ENCODE measurements around the gene ABHD8. TPM values are rescaled to one million over a fixed set of nuclear protein-coding genes. Genes with fewer than 3 reads are reported as not detected.

The ABHD8 gene
- total and polyA plus RNA-seq, 2 of the 13 experiments (the other 11 are each of a cell fraction or from before 2014, with no cell fraction given), result 6.3 to 7.2 TPM

DNA sequence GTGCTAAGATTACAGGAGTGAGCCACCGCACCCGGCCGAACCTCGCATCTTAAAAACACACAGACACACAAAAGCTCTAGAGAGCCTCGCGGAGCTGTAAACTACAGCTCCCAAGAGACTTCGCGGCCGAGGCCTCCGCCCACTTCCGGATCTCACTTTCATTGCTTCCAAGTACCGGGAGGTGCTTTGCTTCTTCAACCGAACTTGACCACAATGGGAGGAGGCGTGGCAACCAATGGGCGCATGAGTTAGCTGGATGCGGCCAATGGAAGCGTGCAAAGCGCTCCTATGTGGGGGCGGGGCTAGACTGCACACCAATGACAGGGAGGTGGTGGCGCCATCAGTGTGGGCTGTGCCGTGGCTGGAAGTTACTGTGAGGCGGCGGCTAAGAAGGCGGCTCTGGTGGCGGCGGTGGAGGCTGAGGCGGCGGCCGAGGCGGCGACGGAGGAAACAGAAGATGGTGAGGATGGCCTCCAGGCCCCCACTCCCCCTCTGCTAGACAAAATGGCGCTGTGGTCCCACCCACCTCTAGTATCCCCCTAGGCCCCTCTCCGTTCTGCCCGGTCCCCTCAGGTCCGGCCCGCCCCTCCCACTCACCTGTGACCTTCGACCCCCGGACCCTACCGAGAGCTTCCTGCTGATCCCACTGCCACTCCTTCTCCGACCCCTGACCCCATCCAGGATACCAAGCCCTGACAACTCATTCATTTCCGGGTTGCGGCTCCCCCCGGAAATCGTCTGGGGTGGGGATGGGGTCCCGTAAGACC is 6.2 kb upstream of the ABHD8 start, which contains the start of gene DDA1 (continued):
- TF ChIP-seq HNRNPK (IDR thresholded peaks at IDR 0.05; ENCODE audit: low read depth, low read length, poor library complexity, severe bottlenecking), result no peak
- TF ChIP-seq CREB1 (IDR thresholded peaks at IDR 0.05), result peak; percentile 84
- peak; percentile 85 for TF ChIP-seq CREB1 (CRISPR knock-in tag; IDR thresholded peaks at IDR 0.05)
- TF ChIP-seq ZFP90 (CRISPR knock-in tag; IDR thresholded peaks at IDR 0.05; ENCODE audit: borderline replicate concordance), result peak; percentile 82
- TF ChIP-seq ZUFSP (CRISPR knock-in tag; IDR thresholded peaks at IDR 0.05; ENCODE audit: borderline replicate concordance), result no peak
- TF ChIP-seq RBFOX2 (IDR thresholded peaks at IDR 0.05; ENCODE audit: low read depth, low read length), result peak; percentile 89
- no peak for TF ChIP-seq BRD4 (CRISPR knock-in tag; IDR thresholded peaks at IDR 0.05)
- no peak for TF ChIP-seq BATF2 (CRISPR knock-in tag; IDR thresholded peaks at IDR 0.05)
- no peak for TF ChIP-seq ZNF577 (CRISPR knock-in tag; IDR thresholded peaks at IDR 0.05; ENCODE audit: borderline replicate concordance, low read depth)
- TF ChIP-seq ZSCAN21 (CRISPR knock-in tag; IDR thresholded peaks at IDR 0.05; ENCODE audit: borderline replicate concordance), result peak; percentile 76; the same call in 1 of the 2 replicates
- peak; percentile 65 for TF ChIP-seq XRCC5 (optimal IDR thresholded peaks at IDR 0.05; ENCODE audit: low read length)
- TF ChIP-seq ZNF570 (CRISPR knock-in tag; IDR thresholded peaks at IDR 0.05; ENCODE audit: borderline replicate concordance), result 0 out of 2 replicates have a peak, but pooled peaks have one; percentile 79
- TF ChIP-seq POLR2A (IDR thresholded peaks at IDR 0.05; ENCODE audit: insufficient read depth in 1 of 2, low read depth in 2 of 2, low read length in 2 of 2), result peak; percentile 31 to 70; a peak in 2 of 4 replicates
- peak; percentile 73 for TF ChIP-seq KDM5B (CRISPR knock-in tag; IDR thresholded peaks at IDR 0.05; ENCODE audit: borderline replicate concordance)
- TF ChIP-seq ZNF563 (CRISPR knock-in tag; IDR thresholded peaks at IDR 0.05), result peak; percentile 92
- TF ChIP-seq, protein P1, sequence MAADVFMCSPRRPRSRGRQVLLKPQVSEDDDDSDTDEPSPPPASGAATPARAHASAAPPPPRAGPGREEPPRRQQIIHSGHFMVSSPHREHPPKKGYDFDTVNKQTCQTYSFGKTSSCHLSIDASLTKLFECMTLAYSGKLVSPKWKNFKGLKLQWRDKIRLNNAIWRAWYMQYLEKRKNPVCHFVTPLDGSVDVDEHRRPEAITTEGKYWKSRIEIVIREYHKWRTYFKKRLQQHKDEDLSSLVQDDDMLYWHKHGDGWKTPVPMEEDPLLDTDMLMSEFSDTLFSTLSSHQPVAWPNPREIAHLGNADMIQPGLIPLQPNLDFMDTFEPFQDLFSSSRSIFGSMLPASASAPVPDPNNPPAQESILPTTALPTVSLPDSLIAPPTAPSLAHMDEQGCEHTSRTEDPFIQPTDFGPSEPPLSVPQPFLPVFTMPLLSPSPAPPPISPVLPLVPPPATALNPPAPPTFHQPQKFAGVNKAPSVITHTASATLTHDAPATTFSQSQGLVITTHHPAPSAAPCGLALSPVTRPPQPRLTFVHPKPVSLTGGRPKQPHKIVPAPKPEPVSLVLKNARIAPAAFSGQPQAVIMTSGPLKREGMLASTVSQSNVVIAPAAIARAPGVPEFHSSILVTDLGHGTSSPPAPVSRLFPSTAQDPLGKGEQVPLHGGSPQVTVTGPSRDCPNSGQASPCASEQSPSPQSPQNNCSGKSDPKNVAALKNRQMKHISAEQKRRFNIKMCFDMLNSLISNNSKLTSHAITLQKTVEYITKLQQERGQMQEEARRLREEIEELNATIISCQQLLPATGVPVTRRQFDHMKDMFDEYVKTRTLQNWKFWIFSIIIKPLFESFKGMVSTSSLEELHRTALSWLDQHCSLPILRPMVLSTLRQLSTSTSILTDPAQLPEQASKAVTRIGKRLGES (CRISPR knock-in tag; IDR thresholded peaks at IDR 0.05; ENCODE audit: borderline replicate concordance), result no peak
- peak; percentile 59; the same call in 1 of the 2 replicates for TF ChIP-seq ATF1 (CRISPR knock-in tag; IDR thresholded peaks at IDR 0.05)
- TF ChIP-seq ZNF446 (CRISPR knock-in tag; IDR thresholded peaks at IDR 0.05), result peak; percentile 96
- peak; percentile 52; the same call in 1 of the 2 replicates for TF ChIP-seq SIN3A (IDR thresholded peaks at IDR 0.05; ENCODE audit: borderline replicate concordance, low read depth, low read length)
- TF ChIP-seq THAP11 (CRISPR knock-in tag; IDR thresholded peaks at IDR 0.05), result peak; percentile 97
- TF ChIP-seq, protein P2, sequence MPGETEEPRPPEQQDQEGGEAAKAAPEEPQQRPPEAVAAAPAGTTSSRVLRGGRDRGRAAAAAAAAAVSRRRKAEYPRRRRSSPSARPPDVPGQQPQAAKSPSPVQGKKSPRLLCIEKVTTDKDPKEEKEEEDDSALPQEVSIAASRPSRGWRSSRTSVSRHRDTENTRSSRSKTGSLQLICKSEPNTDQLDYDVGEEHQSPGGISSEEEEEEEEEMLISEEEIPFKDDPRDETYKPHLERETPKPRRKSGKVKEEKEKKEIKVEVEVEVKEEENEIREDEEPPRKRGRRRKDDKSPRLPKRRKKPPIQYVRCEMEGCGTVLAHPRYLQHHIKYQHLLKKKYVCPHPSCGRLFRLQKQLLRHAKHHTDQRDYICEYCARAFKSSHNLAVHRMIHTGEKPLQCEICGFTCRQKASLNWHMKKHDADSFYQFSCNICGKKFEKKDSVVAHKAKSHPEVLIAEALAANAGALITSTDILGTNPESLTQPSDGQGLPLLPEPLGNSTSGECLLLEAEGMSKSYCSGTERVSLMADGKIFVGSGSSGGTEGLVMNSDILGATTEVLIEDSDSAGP (CRISPR knock-in tag; IDR thresholded peaks at IDR 0.05; ENCODE audit: borderline replicate concordance), result peak; percentile 81; the same call in 1 of the 2 replicates
- TF ChIP-seq CREM (IDR thresholded peaks at IDR 0.05), result peak; percentile 85
- no peak for TF ChIP-seq CREM (CRISPR knock-in tag; IDR thresholded peaks at IDR 0.05)
- peak; percentile 79; the same call in 1 of the 2 replicates for TF ChIP-seq PITX1 (CRISPR knock-in tag; IDR thresholded peaks at IDR 0.05)
